Stimulated activated CD4-positive, alpha-beta T cell treated with anti-CD3 and anti-CD28 coated beads, Interleukin-2, amount 100 ng/mL, for 48 hours (primary cell): ENCODE results near the gene TXNRD2.
"Not testable (repeated sequence)": the region's sequence is repeated elsewhere in the genome, so short reads cannot be mapped to it uniquely, and the experiment has no call there.

Source experiments
- DNase-seq, 2 donors: peaks; one replicate each; pipeline ENCODE4 v3.0.0-alpha.2; 2020

Gene TXNRD2

DNA sequence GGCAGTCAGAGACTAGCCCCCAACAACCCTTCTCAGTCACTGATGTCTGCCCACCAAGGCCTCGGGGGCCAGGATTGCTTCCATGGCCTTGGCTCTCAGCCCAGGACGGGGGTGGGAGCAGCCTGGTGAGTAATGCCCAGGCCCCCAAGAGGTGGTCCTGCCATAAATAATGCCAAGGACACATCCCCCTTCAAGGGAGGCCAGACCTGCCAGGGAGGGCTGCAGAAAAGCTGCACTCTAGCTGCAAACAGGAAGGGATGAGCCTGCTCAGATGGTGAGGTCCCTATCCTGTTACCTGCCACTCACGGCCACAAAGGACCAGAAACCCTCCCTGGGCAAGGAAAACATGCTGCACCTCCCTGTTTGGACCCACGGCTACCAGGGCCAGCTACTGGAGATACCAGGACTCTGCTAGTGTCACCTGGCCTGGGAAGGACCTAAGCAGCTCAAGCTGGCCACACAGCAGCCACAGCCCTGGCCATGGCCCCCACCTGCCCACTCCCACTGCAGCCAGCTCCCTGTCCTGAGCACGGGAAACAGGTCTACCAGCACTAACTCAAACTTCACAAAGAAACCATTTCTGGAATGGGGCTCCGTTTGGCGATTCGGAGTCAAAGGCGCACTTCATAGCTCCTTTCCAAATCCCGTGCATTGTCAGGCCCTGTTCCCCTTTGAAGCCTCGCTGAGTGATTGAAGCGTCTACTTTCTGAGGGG, 99.1 kb downstream of the TXNRD2 start:
- no peak for DNase-seq

DNA sequence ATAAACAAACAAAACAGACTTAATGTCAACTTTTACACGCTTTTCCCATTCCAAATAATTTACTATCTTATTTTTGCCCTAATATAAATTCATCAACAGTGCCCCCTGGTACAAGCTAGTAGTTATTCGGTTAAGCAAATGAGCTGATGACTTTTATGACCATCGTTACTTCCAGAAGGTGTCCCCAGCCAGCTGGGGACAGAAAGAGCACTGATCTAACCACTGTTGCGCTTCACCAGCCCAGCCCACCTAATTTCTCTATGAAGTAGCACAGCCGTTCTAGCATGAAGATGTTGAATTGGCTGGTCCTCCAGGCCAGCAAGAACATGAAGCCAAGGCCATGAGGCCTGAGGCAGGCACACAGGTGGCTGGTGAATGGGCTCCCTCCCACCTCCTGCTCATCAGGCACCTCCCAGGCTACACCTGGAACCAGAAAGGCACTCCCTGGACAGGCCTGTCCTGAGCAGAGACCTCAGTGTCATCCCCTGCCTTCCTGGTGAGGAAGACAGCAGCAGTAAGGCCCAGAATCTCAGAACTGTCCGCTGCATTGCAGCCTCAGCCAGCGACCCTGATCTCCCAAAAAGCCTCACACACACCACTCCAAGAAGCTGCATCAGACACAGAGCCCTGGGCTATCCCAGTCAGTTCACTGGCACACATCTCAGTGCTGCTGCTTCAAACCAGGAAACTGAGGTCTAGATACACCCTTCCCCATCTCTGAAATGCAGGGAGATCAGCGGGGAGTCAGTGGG, 99.8 kb downstream of the TXNRD2 start:
- DNase-seq, result no peak

DNA sequence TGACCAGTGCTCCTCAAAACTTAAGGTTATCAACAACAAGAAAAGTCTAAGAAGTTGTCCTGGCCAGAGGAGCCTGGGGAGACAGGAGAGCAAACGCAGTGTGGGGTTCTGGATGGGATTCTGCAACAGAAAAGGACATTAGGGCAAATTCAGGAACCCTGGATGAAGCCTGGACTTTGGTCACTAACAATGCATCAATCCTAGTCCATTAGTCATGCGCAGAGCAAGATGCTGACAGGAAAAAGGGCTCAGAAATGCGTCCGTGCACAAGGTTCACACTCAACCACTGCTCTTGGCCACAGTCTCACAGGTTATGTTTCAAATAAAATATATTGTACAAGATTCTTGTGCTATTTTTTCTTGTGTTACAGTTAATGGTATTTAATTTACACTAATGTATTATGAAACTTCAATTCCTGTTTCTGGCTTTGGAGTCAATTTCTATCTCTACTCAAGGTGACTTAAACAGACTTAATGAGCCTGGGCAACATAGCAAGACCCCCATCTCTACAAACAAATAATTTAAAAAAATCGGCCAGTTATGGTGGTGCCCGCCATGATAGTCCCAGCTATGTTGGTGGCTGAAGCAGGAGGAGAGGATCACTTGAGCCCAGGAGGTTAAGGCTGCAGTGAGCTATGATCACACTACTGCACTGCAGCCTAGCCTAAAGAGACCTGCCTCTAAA, 100.5 kb downstream of the TXNRD2 start:
- DNase-seq, result no peak

DNA sequence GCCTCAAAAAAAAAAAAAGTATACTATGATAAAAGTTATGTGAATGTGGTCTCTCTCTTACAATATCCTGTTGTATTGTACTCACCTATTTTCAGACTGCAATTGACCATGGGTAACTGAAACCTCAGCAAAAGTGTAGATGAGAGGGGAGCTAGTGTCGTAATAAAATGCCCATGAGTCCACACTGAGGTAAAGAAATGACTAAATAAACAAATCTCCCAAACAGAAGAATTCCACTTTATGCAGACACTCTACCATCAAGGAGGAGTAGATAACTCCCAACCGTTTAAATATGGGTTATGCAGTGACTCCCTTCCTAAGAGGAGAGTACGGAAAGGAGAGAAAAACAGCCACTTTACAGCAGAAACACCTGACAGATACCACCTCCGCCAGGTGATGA, 101.6 kb downstream of the TXNRD2 start:
- DNase-seq, result no peak

- no peak for DNase-seq
Measured at GRCh38 chr22:19837915-19838314, 103.7 kb downstream of the TXNRD2 start.

- no peak for DNase-seq
Measured at GRCh38 chr22:19836512-19836911, 105.1 kb downstream of the TXNRD2 start.

DNA sequence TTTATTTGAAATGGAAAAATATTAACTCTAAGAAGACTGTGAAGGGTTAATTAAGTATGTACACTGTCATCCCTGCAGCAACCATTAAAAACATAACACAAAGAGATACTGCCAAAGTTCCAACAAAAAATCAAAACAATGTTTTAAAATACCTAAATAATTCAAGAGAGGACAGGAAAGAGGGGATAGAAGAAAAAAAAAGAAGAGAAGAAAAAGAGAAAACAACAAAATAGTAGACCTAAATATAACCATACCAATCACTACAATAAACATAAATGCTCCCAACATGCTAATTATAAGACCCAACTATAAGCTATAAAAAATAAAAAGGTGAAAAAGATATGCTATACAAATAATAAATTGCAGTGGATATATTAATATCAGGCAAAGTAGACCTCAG, 107.0 kb downstream of the TXNRD2 start:
- no peak for DNase-seq

GRCh38 chr22:19833327-19833726, 108.3 kb downstream of the TXNRD2 start:
- DNase-seq, result not testable (repeated sequence)

- DNase-seq, result no peak
Measured at GRCh38 chr22:19832476-19833108, 109.0 kb downstream of the TXNRD2 start.

DNA sequence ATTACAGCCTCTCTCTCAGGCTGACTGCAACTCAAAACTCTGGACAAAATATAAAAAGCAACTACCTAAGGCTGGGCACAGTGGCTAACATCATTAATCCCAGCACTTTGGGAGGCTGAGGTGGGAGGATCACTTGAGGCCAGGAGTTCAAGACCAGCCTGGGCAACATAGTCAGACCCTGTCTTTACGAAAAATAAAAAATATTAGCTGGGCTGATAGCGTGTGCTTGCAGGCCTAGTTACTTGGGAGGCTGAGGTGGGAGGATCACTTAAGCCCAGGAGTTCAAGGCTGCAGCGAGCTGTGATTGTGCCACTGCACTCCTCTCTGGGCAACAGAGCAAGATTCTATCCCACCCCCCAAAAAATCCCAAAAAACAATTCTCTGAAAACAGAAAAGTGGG, 109.6 kb downstream of the TXNRD2 start:
- DNase-seq, result not testable (repeated sequence)

- DNase-seq, result no peak
Measured at GRCh38 chr22:19831016-19831415, 110.6 kb downstream of the TXNRD2 start.

DNA sequence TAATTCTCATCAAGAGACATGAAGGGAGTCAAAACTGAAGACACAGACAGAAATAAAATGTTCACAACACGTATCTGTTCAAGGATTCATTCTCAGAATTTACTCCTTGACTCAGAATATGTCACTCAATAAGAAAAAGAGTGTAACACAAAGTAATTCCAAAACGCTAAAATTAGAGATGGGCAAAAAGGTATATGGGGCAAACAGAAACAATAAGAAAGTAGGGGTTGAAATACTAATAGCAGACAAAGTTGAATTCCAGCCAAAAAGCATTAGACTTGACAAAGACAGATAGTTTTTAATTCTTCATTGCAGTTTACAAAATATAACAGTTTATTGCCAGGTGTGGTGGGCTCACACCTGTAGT, 113.6 kb downstream of the TXNRD2 start:
- DNase-seq, result no peak

- DNase-seq, result no peak
Measured at GRCh38 chr22:19827341-19828034, 114.1 kb downstream of the TXNRD2 start.

GRCh38 chr22:19826619-19826950, 115.0 kb downstream of the TXNRD2 start:
- DNase-seq, result no peak

DNA sequence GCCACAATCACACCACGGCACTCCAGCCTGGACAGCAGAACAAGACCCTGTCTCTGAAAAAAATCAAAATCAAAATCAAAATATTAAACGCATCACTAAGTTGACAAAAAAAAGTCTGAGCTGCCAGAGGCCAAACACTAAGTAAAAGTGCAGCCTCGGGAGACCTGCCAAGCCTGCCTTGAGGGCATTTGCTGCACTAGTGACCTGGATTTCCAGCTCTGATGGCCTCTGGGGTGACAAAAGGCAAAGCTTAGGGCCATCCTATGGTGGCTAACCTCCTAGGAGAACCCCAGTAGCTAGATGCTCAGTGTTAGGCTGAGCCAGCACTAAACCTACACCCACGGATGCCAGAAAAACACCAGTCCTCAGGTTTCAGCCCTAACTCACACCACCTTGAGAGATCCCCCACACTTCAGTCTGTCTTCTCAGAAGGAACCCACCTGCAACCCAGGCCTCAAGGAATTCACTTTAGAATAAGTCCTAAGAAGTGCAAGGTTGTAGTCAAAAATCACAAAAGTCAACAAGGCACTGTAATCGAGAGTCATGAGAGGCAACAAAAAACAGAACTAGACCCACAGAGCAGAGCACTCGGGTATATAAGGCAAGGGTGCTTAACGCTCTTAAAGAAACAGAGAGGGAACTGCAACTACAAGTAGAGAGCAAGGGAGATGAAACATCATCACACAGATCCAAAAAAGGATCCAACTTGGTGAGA, 115.6 kb downstream of the TXNRD2 start:
- DNase-seq, result no peak
